Neural cell (in vitro differentiated cells): ENCODE data around the gene LVRN.

Experiments used
- RAD21 ChIP-seq: fragments of 450-650 bp; conservative IDR thresholded peaks from 2 replicates; pipeline ENCODE4 v1.6.1; 2014; ENCODE audit warnings: antibody characterized with exemption, mild to moderate bottlenecking, moderate library complexity
- TAF1 ChIP-seq: IDR thresholded peaks from 2 replicates; pipeline ENCODE4 v1.6.1; 2012; ENCODE audit warnings: low read depth
- TF ChIP-seq, protein P1 (sequence below): fragments of 450-650 bp; IDR thresholded peaks from 2 replicates; pipeline ENCODE4 v1.5.1; 2014; ENCODE audit warnings: antibody characterized with exemption, mild to moderate bottlenecking, moderate library complexity; ENCODE audit not compliant: poor library complexity, severe bottlenecking

DNA sequence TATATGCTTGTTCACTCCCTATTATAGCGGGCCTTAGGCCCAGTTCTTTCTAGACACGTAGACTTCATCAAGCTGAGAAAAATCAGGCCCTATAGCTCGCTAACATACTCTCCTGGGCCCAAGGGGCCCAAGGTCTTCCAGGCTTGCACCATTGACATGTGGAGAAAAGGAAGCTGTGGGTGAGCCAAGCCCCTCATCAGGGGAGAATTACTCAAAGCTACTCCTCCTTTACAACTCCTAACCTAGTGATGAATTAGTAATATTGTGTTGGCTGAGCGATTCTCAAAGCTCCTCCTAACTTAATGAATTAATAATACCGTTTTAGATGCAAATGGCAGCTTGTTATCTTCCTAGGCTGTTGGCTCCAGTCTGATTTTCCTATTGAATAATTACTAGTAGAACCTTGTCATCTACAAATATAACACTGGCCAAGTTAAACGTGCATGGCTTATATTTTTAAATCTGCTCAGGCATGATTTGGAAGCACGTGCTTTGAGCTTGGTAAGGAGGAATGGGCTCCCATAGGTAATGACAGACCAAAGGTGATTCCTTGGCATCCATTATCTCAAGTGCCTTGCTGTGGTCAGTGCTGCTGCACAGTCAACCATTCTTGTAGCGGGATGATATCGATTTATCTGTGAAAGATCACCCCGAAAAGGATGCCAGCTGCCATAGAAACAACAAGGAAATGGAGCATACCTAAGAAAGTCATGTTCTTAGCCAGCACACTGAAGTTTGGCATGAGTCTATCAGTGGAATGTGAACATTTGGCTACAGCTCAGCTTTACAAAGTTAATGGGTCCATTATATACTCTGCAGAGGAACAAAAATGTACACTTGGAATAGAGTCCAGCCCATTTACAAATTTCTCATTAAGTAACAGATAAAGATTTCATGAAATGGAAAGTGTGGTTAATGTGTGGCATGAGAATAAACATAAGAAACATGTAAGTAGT lies 23.8 kb downstream of the LVRN start:
- TF ChIP-seq, protein P1, sequence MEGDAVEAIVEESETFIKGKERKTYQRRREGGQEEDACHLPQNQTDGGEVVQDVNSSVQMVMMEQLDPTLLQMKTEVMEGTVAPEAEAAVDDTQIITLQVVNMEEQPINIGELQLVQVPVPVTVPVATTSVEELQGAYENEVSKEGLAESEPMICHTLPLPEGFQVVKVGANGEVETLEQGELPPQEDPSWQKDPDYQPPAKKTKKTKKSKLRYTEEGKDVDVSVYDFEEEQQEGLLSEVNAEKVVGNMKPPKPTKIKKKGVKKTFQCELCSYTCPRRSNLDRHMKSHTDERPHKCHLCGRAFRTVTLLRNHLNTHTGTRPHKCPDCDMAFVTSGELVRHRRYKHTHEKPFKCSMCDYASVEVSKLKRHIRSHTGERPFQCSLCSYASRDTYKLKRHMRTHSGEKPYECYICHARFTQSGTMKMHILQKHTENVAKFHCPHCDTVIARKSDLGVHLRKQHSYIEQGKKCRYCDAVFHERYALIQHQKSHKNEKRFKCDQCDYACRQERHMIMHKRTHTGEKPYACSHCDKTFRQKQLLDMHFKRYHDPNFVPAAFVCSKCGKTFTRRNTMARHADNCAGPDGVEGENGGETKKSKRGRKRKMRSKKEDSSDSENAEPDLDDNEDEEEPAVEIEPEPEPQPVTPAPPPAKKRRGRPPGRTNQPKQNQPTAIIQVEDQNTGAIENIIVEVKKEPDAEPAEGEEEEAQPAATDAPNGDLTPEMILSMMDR = no peak
- no peak for TF ChIP-seq RAD21
- no peak for TF ChIP-seq TAF1
